NCI-H460 (cell line): Measurements from ENCODE around the gene LONP2. TPM values are rescaled to one million over a fixed set of nuclear protein-coding genes. Genes with fewer than 3 reads are reported as not detected.
"Not testable (repeated sequence)": the region's sequence is repeated elsewhere in the genome, so short reads cannot be mapped to it uniquely, and the experiment has no call there.

ENCODE experiments used
- DNase-seq: peaks from one replicate; pipeline ENCODE4 v3.0.0-alpha.2; 2016; ENCODE audit warnings: low read depth; ENCODE audit errors: extremely low read depth
- total RNA-seq: library from RNA; depleted of rRNA; stranded (reverse); fragments of >200 nt; shearing (Covaris generic); gene quantifications from 2 replicates; pipeline ENCODE4 v1.2.3, GENCODE V29; 2014

LONP2 gene
- total RNA-seq, 1 experiment from 2014 or later, result 49.5 TPM

- no peak for DNase-seq
These were observed 9.5 kb upstream of the LONP2 start for GRCh38 chr16:48234630-48235029.

- no peak for DNase-seq
These were observed 9.0 kb upstream of the LONP2 start for GRCh38 chr16:48235058-48235555.

GRCh38 chr16:48235556-48236136 is 8.5 kb upstream of the LONP2 start:
- DNase-seq, result no peak

- DNase-seq, result no peak
These were observed 7.8 kb upstream of the LONP2 start for GRCh38 chr16:48236286-48236685.

GRCh38 chr16:48240147-48240546 is 4.0 kb upstream of the LONP2 start:
- not testable (repeated sequence) for DNase-seq

GRCh38 chr16:48244863-48245195 is 729 bp downstream of the LONP2 start:
- DNase-seq, result no peak

GRCh38 chr16:48246066-48246465 is 2.0 kb downstream of the LONP2 start:
- DNase-seq, result no peak

GRCh38 chr16:48247311-48247710 is 3.2 kb downstream of the LONP2 start, which contains the start of gene ABCC11:
Gene ABCC11 (minus strand): TSS chr16:48247539. CDS start chr16:48231921, 15,618 bp downstream.
- no peak for DNase-seq

- no peak for DNase-seq
These were observed 6.6 kb downstream of the LONP2 start for GRCh38 chr16:48250520-48251278.

GRCh38 chr16:48252013-48252412 is 7.9 kb downstream of the LONP2 start:
- DNase-seq, result no peak

- DNase-seq, result no peak
These were observed 12.6 kb downstream of the LONP2 start for GRCh38 chr16:48256579-48257177.

- no peak for DNase-seq
These were observed 17.5 kb downstream of the LONP2 start for GRCh38 chr16:48261569-48261968.

GRCh38 chr16:48262631-48263030 is 18.5 kb downstream of the LONP2 start:
- DNase-seq, result no peak

GRCh38 chr16:48269011-48269410 is 24.9 kb downstream of the LONP2 start:
- no peak for DNase-seq

- no peak for DNase-seq
These were observed 27.6 kb downstream of the LONP2 start for GRCh38 chr16:48271728-48272127.

GRCh38 chr16:48272837-48273421 is 28.8 kb downstream of the LONP2 start:
- DNase-seq, result no peak

- DNase-seq, result no peak
These were observed 30.4 kb downstream of the LONP2 start for GRCh38 chr16:48274476-48274875.

GRCh38 chr16:48276102-48276501 is 32.0 kb downstream of the LONP2 start:
- DNase-seq, result no peak

- no peak for DNase-seq
These were observed 33.1 kb downstream of the LONP2 start for GRCh38 chr16:48277158-48277557.

GRCh38 chr16:48279199-48279598 is 35.1 kb downstream of the LONP2 start:
- no peak for DNase-seq

GRCh38 chr16:48280546-48280945 is 36.4 kb downstream of the LONP2 start:
- no peak for DNase-seq
